ENCODE results near the gene CPO.

DNA sequence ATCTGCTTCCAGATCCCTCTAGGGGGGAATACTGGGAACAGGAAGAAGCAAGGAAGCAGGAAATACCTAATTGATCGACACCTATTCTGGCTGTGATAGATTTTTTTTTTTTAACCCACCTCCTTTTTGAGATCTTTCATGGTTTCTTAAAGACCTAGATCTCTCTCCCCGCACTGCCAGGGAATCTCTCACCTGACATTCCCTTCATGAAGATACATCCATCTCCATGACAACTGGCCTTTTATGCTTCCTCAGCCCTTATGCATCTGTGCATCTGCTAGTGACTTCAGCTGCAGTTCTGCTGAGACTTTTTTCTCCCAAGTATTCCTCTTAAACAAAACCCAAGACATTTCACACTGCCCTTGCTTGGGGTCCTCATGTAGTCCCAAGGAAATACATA lies 21.1 kb upstream of the CPO start:
- TF ChIP-seq CTCF (IDR thresholded peaks at IDR 0.05) (no peak), ZFX (IDR thresholded peaks at IDR 0.05; ENCODE audit: borderline replicate concordance) (no peak)

Data from 22Rv1 (cell line).